GM18505 (cell line): ENCODE data around the gene C13orf42.

Experiments used
- ATAC-seq: cut with Tn5 transposase; IDR thresholded peaks from one replicate; pipeline ENCODE4 v1.9.1; 2021; ENCODE audit not compliant: unreplicated experiment
- POLR2A ChIP-seq: IDR thresholded peaks from 4 replicates; pipeline ENCODE4 v1.6.1; 2011; ENCODE audit warnings: borderline replicate concordance; ENCODE audit not compliant: insufficient read depth, insufficient read length; ENCODE audit errors: extremely low read depth

The C13orf42 gene

DNA sequence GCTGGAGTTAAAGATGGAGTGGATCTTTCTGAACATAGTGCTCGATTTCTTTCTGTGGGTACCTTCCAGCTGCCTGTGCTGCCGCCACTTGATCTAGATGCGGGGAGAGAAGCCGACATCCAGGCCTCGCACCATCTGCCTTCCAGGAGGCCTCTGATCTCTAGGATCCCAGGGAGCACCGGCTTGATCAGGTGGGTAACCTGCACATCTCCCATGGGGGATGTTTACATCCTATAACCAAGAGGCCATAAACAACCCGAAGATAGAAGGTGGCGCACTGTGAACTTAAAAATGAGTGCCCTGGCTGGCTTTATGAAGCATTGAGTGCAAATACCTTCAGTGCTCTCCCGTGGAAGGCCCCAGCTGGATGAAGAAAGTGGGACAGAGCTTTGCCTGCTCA is at the start of gene C13orf42:
Gene C13orf42 (minus strand): TSS at position 101 of the 400 bp plus-strand sequence. CDS start 65 bp downstream, at position 36.
- ATAC-seq = no peak
- no peak for TF ChIP-seq POLR2A

DNA sequence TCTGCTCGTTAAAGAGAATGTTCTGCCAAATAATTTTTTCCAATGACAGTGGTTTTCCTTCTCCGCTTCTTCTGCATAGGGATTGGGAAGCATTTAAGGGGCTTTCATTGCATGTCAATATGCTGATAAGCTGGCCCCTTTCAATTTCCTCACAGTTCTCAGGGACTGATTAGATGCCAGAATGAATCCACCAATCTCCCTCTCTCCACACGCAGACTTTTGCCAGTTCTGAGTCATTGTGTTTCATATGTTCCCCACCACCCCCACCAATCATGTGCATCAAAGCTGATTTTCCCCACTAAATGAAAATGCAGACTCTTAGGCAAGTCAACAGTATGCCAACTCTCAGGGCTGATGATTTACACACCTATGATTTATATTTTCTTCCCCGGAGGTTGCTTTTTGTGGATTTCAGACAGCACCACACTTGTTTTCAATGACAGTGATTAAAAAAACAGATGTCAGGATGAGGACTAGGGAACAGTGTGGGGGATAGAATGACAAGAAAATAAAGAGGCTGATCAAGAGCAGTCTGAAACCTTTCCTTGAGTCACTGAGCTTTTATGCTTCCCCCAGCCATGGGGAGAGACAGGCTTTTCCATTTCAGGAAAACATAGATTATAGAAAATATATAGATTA is 47.9 kb upstream of the C13orf42 start:
- no peak for TF ChIP-seq POLR2A
- ATAC-seq = no peak

DNA sequence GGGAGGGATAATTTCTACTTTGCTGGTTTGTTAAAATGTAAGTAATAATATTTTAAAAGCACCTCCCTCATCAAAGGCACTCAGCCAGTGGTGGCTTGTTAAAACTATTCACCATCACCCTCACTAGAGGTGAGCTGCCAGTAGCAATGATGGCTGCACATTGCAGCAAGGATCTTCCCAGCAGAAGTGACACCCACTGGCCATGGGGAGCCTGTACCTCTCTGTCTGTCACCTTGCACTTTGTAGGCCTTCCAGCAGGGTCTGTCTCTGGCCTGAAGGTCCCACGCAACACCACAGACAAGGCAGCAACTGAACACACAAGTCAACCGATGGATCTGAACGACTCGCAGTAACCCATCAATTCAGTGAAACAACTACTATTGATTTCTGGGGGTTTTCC is 47.3 kb upstream of the C13orf42 start:
- TF ChIP-seq POLR2A = no peak
- ATAC-seq = no peak

DNA sequence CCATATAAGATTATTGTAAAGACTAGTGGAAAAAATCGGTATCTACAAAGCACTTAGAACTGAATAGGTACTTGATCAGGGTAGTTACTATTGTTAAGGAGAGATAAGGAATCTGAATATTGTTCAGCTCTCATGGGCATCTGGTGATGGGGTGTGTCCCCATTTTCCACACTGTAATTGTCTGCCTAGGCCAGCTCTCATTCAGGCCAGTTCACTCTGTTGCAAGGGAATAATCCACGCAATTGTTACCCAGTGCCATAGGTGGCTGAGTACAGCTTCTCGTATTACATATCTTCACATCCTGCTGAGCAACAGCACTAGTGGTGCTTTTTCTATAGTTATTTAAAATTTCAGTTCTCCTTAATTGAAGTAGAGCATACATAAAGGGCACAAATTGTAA is 45.6 kb upstream of the C13orf42 start:
- no peak for ATAC-seq
- no peak for TF ChIP-seq POLR2A

DNA sequence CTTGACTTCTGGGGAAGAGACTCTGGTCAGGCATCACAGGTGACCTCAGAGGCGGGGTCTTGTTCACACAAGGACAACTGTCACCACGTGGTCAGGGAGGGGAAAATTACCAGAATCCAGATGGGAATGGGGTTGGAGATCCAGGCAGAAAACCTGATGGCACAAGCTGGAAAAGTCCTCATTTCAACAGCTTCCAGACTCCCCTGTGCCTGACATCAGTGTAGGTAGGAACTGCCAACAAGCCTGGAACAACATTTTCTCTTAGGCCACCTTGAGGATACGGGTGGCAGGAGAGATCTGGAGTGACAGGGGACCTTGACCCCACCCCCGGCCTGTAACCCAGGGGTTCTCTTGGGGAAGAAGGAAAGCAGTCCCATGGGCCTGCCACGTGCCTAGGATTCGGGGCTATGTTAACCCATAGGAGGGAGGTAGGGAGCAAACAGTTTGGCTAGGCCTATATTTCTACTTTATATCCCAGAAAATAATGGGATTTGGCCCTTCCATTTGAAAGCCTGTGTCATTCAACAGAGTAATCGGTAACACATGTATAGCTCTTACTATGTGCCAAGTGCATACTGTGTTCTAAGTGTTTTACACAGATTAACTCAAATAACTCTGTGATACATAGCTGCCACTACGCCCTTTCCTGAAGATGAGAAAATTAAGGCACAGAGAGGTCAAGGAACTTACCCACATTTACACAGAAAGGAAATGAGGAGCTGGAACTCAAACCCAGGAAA is 44.9 kb upstream of the C13orf42 start:
- no peak for ATAC-seq
- TF ChIP-seq POLR2A = no peak

DNA sequence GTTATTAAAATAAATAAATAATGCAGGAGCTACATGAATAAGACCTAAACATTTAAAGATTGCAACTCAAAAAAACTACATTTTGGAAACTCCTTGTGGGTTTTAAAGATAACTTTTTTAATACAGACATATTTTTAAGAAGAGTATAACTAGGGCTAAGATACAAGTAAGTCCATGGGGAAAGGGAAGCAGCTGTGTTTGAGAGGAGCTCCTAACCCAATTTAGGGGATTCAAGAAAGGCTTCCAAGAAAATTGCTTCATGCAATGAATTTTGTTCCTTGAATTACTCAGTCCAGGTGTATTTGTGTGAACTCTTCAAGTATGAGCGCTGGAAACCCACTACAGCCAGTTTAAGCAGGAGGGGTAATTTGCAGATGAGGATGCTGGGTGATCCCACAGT is 44.1 kb upstream of the C13orf42 start:
- ATAC-seq = no peak
- no peak for TF ChIP-seq POLR2A

DNA sequence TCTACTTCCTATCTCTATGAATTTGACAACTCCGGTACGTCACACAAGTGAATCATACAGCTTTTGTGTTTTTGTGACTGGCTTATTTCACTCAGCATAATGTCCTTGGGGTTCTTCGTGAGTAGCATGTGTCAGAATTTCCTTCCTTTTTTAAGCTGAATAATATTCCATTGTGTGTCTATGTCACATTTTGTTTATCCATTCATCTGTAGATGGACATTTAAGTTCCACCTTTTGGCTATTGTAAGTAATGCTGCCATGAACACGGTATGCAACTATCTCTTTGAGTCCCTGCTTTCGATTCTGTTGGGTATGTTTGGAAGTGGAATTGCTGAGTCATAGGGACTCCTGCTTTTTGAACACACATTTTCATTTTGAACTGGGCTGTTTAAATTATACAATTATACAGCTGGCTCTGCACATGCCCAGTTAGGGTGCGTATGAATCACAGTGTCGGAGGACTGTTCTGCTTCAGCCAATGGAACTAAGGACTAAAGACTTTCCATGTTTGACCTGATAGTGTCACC is 43.0 kb upstream of the C13orf42 start:
- no peak for TF ChIP-seq POLR2A
- ATAC-seq = no peak

DNA sequence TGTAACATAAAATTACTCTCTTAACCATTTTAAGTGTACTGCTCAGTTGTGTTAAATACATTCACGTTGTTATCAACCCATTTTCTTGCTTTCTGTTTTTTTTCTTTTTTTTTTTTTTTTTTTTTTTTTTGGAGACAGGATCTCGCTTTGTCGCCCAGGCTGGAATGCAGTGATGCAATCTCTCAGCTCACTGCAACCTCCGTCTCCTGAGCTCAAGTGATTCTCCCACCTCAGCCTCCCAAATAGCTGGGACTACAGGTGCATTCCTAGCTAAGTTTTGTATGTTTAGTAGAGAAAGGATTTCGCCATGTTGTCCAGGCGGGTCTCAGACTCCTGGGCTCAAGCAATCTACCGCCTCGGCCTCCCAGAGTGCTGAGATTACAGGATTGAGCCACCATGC is 42.5 kb upstream of the C13orf42 start:
- no peak for TF ChIP-seq POLR2A

DNA sequence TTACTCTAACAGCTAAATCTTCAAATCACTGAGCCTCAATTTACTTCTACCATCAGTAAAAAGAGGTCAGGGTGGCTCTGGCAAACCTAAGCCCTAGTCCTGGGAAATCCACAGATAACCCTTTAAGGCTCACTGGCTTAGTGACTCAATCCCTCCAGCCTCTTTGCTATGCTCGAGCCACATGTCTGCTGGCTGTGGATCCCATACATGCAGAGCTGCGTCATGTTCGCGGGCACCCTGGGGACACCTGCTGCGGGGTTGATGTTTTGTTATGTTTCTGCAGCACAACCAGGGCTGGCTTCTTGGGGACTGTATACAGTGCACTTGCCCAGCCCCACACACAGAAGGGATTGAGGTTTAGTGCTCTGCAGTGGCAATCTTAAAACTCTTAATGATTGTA is 41.6 kb upstream of the C13orf42 start:
- TF ChIP-seq POLR2A = no peak
- ATAC-seq = no peak

More for the DNA sequence above, 42.5 kb upstream of the C13orf42 start:
- ATAC-seq = no peak

DNA sequence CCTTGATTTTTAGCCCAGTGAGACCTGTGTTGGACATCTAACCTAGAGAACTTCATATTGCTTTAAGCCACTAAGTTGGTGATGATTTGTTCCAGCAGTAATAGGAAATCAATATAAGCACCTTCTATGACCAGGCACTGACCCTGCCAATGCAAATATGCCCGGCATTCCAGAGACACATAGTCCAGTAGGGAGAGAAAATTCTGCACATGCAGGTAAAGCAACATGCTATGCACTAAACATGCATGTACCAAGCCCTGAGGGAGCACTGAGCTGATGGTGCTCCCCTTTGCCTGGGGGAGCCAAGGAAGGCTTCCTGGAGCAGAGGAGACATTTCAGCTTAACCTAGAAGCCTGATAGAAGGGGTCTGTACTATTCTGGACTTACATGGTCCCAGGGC is 40.4 kb upstream of the C13orf42 start:
- ATAC-seq = no peak
- TF ChIP-seq POLR2A = no peak

DNA sequence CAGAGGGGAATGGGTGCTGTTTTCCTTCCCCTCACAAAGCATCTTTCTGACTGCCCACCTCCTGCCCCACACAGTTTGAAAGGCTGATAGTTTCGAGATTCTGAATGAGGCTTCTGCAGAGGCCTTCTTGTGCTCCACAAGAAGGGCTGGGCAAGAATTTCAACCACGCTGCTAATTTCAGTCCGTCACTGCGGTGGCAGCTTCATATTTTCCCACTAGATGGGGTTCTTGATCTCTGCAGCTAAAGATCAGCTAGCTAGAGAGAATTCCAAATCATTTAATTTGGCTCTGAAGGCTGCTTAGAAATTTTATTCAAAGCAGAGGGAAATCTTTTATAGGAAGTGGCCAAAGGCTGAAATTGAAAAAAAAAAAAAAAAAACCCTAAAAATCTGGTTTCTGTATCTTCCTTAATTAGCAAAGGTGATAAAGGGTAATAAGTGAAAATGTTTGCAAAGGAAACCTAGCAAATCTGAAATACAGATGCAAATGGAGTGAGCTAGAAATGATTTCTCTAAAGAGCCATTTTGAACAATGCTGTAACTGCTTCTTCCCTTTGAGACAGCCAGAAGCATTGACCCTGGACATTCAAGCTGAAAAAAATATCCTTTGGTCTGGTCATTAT is 38.0 kb upstream of the C13orf42 start:
- ATAC-seq = no peak
- no peak for TF ChIP-seq POLR2A

DNA sequence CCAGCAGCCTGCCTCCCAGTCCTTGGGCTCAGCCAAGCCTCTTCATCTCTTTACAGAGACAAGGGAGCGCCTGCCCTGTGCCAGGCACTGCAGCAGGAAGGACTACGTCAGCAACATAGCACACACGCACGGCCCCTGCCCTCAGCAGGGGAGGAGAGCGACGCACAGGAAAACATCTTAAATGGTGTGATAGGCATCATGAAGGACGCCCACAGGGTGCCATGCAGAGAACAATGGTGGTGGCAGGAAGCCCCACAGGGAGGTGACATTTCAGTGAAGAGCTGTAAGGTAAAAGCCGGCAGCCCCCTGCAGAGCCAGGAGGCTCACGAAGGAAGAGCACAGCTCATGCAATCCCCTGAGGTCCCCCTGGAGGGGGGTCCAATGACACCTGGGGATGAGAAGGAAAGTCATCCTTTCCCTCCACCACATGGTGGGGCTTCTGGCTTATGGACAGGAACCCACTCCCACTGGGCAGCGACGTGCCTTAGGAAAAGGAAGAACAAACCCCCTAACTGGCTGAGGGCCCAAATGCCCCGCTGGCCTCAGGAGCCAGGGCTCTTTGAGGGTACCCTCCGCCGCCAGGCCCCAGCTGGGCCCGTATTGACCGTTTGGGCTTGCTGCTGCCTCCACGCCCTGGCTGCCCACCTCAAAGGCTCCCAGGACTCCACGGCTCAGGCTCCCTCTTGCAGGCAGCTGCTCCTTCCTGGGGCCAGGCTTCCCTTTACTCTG is 37.3 kb upstream of the C13orf42 start:
- TF ChIP-seq POLR2A = no peak
- no peak for ATAC-seq

DNA sequence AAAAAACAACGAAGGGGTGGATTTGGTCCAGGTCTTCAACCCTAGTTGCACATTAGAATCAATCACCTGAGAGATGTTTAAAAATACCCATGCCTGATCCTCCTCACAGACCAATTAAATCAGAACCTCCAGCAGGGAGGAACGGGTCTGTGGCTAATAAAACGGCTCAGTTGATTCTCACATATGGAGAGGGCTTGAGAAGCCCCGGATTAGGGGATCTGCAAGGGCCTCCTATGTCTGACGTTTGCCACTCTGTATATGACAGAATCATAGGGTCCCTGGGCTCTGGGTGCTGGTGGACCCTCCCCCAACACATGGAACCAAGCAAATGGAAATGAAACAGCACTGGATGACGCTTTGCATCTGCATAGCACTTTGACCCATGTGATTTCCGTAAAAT is 36.7 kb upstream of the C13orf42 start:
- no peak for ATAC-seq
- no peak for TF ChIP-seq POLR2A

DNA sequence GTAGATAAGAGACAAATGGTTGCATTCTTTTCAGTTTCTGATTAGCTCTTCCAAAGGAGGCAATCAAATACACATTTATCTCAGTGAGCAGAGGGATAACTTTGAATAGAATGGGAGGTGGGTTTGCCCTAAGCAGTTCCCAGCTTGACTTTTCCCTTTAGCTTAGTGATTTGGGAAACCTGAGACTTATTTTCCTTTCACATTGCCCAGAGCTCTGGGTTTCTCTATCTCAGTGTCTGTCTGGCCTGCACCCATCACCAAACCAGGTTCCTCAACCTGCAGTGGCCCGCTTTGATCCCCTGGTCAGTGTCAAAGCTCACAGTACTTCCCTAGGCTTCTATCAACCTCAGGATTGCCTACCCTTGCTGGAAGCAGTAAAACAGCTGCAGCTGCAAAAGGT is 35.6 kb upstream of the C13orf42 start:
- no peak for ATAC-seq
- no peak for TF ChIP-seq POLR2A

DNA sequence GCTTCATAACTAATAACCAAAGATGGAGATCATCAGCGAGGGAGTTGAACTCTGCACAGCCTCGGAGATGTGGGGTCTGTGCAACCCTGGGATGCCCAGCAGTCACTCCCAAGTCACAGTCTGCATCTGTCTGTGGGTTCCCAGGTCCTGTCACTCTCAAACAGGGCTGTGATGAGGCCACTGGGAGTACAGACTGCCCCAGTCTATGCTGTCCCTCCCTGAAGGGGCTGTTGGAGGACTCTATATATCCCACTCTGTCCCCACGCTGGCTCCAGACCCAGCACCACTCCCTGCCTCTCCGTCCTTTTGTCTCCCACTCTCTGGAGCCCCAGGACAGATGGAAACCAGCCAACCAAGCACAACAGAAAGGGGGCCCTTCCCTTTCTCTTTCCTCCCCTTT is 26.2 kb upstream of the C13orf42 start:
- ATAC-seq = no peak
- TF ChIP-seq POLR2A = no peak
